BLaER1 treated with 17β-estradiol and CSF1 and Interleukin-3, amounts not matched to agents 10 nM and 100 nM (cell line): ENCODE measurements around the gene FNIP2.

Source experiments
- H3K27ac ChIP-seq, 11 experiments: shearing (Covaris generic); formaldehyde crosslinking; 2 replicates each; pipeline ENCODE4 v1.8.1; 2022
- H3K27me3 ChIP-seq, 11 experiments: shearing (Covaris generic); formaldehyde crosslinking; 2 replicates each; pipeline ENCODE4 v1.8.1; 2022
- H3K36me3 ChIP-seq, 11 experiments: shearing (Covaris generic); formaldehyde crosslinking; 2 replicates each; pipeline ENCODE4 v1.8.1; 2022
- H3K4me1 ChIP-seq, 10 experiments: shearing (Covaris generic); formaldehyde crosslinking; 2 replicates each; pipeline ENCODE4 v1.8.1; 2022
- H3K4me2 ChIP-seq, 11 experiments: shearing (Covaris generic); formaldehyde crosslinking; 2 replicates each; pipeline ENCODE4 v1.8.1; 2022
- H3K4me3 ChIP-seq, 10 experiments: shearing (Covaris generic); formaldehyde crosslinking; 2 replicates each; pipeline ENCODE4 v1.8.1; 2022
- H3K9ac ChIP-seq, 11 experiments: shearing (Covaris generic); formaldehyde crosslinking; 2 replicates each; pipeline ENCODE4 v1.8.1; 2022
- H3K9me3 ChIP-seq, 11 experiments: shearing (Covaris generic); formaldehyde crosslinking; replicated peaks in 1 of 11; 2 replicates each; pipeline ENCODE4 v1.8.1; 2022
- H4K20me1 ChIP-seq, 11 experiments: shearing (Covaris generic); formaldehyde crosslinking; 2 replicates each; pipeline ENCODE4 v1.8.1; 2022
- Cebpa-rat ChIP-seq, 11 experiments: shearing (Covaris generic); IDR thresholded peaks; 2 replicates each; pipeline ENCODE4 v1.8.1; 2022

The FNIP2 gene

DNA sequence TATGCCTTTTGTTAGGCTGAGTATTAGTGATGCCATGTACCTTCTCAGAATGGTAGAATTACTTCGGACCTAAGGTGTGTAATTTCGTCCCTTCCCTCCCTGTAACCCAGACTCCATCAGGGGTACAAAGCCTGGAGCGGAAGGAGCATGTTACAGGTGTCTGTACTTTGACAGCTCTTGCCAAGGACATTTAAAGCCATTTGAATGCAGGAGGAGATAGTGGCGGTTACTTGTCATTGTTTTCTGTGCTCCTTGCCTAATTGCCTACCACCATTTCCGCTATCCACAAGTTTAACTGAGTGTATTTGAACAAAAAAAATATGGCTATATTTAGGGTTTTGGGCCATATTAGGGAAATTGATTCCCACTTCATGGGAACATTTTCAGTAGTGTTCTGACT is 1.8 kb downstream of the FNIP2 start:
- H3K4me1 ChIP-seq = peaks cover 10 to 78% (median 24%) of the 10 kb centered on the region in 10 experiments; a peak in 19 of 20 replicates
- no peaks in the 10 kb centered on the region for H3K9me3 ChIP-seq
- peak overlapping the region in 3 of 11 experiments; percentile 94 to 96 (median 96); a peak in 5 of 22 replicates for H3K9ac ChIP-seq
- peak overlapping the region in 3 of 10 experiments; percentile 89 to 93 (median 92); a peak in 6 of 20 replicates for H3K4me3 ChIP-seq
- H4K20me1 ChIP-seq = peaks cover 0 to 59% (median 0%) of the 10 kb centered on the region in 11 experiments; a peak in 7 of 22 replicates
- no peaks in the 10 kb centered on the region for H3K27me3 ChIP-seq
- no peaks in the 10 kb centered on the region for H3K36me3 ChIP-seq
- TF ChIP-seq Cebpa-rat (IDR thresholded peaks at IDR 0.05) = no peak
- no peak overlapping the region for H3K27ac ChIP-seq
- H3K4me2 ChIP-seq = peak overlapping the region; percentile 87 to 95 (median 92); a peak in 15 of 22 replicates

DNA sequence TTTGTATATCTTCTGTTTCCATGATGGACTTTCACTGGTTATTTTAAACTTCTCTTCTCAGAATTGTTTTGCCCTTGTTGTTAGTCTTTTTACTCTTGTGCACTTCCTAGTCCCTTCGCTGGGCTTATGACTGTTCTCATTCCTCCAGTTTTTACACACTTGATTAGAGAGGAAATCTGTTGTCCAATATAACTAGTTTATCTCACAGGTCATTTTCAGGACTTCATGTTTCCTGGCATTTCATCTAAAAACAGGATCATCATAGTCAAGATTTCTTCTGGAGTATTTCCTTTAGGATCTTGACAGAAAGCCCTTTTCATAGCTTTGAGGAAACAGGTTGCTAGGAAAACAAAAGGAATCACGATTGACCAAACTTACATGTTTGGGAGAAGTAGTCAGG is 3.0 kb downstream of the FNIP2 start:
- H3K4me3 ChIP-seq = peak overlapping the region in 2 of 10 experiments; percentile 92 to 93; a peak in 5 of 20 replicates
- peak overlapping the region in 2 of 11 experiments; percentile 96; a peak in 3 of 22 replicates for H3K9ac ChIP-seq
- no peak for TF ChIP-seq Cebpa-rat (IDR thresholded peaks at IDR 0.05)
- no peak overlapping the region; a peak in 1 of 22 replicates for H3K27ac ChIP-seq
- H3K4me1 ChIP-seq = peaks cover 5 to 82% (median 23%) of the 10 kb centered on the region in 10 experiments; a peak in 19 of 20 replicates
- H3K27me3 ChIP-seq = no peaks in the 10 kb centered on the region
- H3K9me3 ChIP-seq = no peaks in the 10 kb centered on the region
- H3K4me2 ChIP-seq = peak overlapping the region in 3 of 11 experiments; percentile 87 to 95 (median 93); a peak in 6 of 22 replicates
- peaks cover 0 to 70% (median 0%) of the 10 kb centered on the region in 11 experiments; a peak in 7 of 22 replicates for H4K20me1 ChIP-seq
- no peaks in the 10 kb centered on the region for H3K36me3 ChIP-seq

DNA sequence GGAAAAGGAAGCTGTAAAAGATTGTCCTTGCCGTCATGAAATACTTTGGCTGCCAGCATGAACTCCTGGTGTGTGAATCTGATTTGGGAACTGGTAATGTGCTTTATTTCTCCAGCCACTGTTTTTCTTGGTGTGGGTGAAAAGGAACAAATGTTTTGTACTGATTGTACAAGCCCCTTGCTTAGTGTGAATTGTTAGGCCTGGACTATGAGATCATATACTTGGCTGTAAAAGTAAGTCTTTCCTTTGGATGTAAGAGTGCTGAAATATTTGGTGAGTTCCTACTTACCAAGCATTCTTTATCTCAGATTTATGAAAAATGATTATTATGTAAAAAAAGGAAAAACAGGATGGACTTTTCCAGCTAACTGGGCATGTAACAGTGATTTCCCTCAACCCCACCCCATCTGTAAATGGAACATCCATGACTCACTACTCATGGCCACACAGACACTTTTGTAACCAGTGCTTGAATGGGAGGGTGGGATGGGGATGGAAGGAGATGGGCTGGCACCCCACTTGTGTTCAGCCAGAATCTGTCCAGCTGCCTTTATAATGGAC is 6.3 kb downstream of the FNIP2 start:
- peak overlapping the region in 1 of 11 experiments; percentile 34; a peak in 1 of 22 replicates for H3K9ac ChIP-seq
- no peaks in the 10 kb centered on the region for H3K36me3 ChIP-seq
- H3K4me1 ChIP-seq = peaks cover 10 to 94% (median 23%) of the 10 kb centered on the region in 10 experiments
- no peaks in the 10 kb centered on the region for H3K9me3 ChIP-seq
- H3K27ac ChIP-seq = no peak overlapping the region
- no peaks in the 10 kb centered on the region for H3K27me3 ChIP-seq
- peaks cover 0 to 99% (median 0%) of the 10 kb centered on the region in 11 experiments; a peak in 7 of 22 replicates for H4K20me1 ChIP-seq
- no peak for TF ChIP-seq Cebpa-rat (IDR thresholded peaks at IDR 0.05)
- peak overlapping the region in 4 of 11 experiments; percentile 2 to 80 (median 40); a peak in 6 of 22 replicates for H3K4me2 ChIP-seq
- H3K4me3 ChIP-seq = no peak overlapping the region

DNA sequence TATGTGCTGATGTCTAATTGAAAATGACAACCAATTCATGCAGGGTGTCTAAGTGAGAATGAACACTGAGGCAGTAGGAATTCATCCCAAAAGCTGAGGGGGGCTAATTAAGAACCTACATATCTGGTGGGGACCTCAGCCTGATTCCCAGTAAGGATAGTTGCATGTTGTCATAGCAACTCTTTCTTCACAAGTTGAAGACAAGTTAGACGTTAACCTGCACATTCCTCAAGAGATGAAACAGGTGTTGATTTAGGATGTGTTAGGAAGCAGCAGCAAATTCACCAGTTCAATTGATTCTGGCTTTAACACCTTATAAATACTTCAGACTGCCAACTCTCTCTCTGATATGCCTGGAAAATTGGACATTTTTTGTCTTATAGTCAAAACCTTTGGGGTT is 7.3 kb downstream of the FNIP2 start:
- Histone ChIP-seq H3K4me3 (no peak overlapping the region), H3K4me2 (peak overlapping the region in 2 of 11 experiments; percentile 20 to 82; a peak in 2 of 22 replicates)
- no peak for TF ChIP-seq Cebpa-rat (IDR thresholded peaks at IDR 0.05)

DNA sequence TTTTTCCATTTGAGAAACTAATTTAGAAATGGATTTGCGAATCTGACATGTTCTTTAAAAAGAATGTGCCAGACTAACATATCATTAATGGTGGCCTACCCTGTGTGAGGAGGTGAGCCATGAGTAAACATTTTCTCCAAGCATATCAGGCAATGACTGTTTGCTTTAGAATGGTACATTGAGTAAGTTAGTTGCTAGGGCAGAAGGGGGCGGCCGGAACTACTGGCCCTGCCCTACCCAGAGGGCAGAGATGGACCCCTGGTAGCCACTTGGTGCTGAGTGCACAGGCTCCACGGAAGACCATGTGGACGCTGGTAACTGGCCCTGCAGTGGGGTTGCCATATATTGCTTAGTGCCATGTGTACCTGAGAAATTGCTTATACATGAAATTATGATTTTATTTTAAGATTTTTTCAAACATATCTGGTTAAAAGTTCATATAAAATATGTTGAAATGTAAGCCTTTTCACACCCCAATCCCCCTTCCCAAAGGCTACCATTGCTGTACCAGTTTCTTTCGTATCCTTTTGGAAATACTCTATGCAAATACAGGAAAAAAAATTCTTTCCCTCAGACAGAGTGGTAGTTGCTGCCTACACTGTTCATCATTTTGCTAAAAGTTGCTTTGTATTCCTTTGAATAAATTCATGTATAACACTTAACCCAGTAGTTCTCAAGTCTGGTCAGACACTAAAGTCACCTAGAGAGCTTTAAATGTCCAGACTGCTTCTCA is 8.8 kb downstream of the FNIP2 start:
- Histone ChIP-seq H3K4me1 (peaks cover 10 to 88% (median 17%) of the 10 kb centered on the region in 10 experiments), H3K4me2 (peak overlapping the region; percentile 22 to 82 (median 55); a peak in 21 of 22 replicates), H3K9me3 (no peaks in the 10 kb centered on the region), H3K9ac (peak overlapping the region in 3 of 11 experiments; percentile 23 to 59 (median 34); a peak in 5 of 22 replicates), H3K27ac (peak overlapping the region in 4 of 11 experiments; percentile 12 to 52 (median 46); a peak in 6 of 22 replicates), H4K20me1 (peaks cover 0 to 99% (median 0%) of the 10 kb centered on the region in 11 experiments; a peak in 6 of 22 replicates), H3K4me3 (peak overlapping the region in 2 of 10 experiments; percentile 11 to 23; a peak in 2 of 20 replicates), H3K36me3 (no peaks in the 10 kb centered on the region), H3K27me3 (no peaks in the 10 kb centered on the region)
- TF ChIP-seq Cebpa-rat (IDR thresholded peaks at IDR 0.05) = no peak

More for the DNA sequence above, 7.3 kb downstream of the FNIP2 start:
- H3K27ac ChIP-seq = no peak overlapping the region
- no peaks in the 10 kb centered on the region for H3K27me3 ChIP-seq
- H3K9ac ChIP-seq = no peak overlapping the region
- no peaks in the 10 kb centered on the region for H3K36me3 ChIP-seq
- H3K9me3 ChIP-seq = no peaks in the 10 kb centered on the region
- H3K4me1 ChIP-seq = peaks cover 10 to 88% (median 17%) of the 10 kb centered on the region in 10 experiments
- peaks cover 0 to 99% (median 0%) of the 10 kb centered on the region in 11 experiments; a peak in 6 of 22 replicates for H4K20me1 ChIP-seq

DNA sequence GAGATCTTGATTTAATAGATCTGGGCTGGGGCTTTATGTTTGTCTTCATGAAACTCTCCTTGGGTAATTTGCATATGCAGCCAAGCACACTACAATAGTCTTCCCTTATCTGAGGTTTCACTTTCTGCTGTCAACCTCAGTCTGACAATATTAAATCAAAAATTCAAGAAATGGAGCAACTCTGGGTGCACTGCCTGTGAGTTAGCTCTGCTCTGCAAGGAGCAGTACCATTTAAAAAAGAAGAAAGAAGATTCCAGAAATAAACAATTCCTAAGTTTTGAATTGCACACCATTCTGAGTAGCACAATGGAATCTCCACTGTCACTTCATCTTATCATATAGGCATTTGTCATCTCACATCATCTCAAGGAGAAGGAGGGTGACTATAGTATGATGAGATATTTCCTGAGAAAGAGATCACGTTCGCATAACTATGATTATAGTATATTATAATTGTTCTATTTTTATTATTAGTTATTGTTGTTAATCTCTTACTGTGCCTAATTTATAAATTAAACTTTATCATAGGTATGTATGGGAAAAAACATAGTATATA is 9.4 kb downstream of the FNIP2 start:
- Histone ChIP-seq H3K27ac (peak overlapping the region in 4 of 11 experiments; percentile 12 to 52 (median 46); a peak in 7 of 22 replicates), H4K20me1 (peaks cover 0 to 99% (median 0%) of the 10 kb centered on the region in 11 experiments; a peak in 5 of 22 replicates), H3K36me3 (no peaks in the 10 kb centered on the region), H3K4me3 (peak overlapping the region in 2 of 10 experiments; percentile 11 to 23; a peak in 2 of 20 replicates), H3K27me3 (no peaks in the 10 kb centered on the region), H3K4me1 (peaks cover 11 to 88% (median 18%) of the 10 kb centered on the region in 10 experiments), H3K9me3 (no peaks in the 10 kb centered on the region), H3K4me2 (peak overlapping the region; percentile 22 to 82 (median 55); a peak in 21 of 22 replicates), H3K9ac (peak overlapping the region in 3 of 11 experiments; percentile 23 to 59 (median 34); a peak in 5 of 22 replicates)
- TF ChIP-seq Cebpa-rat (IDR thresholded peaks at IDR 0.05) = no peak

DNA sequence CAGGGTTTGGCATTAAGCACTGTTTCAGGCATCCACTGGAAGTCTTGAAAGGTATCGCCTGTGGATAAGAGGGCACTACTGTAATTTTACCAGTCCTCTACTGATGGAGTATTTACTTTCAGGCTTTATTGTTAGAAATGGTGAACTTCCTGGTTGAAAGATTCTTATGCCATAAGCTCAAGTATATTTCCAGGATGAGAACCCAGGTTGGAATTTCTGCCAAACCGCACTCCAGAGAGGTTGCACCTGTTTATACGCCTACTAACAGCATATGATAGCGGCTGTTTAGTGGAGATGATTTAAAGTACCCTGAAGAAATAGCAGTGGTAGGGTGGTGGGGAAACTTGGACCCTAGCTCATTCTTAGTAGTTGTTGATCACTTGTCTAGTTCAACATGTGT is 9.9 kb downstream of the FNIP2 start:
- Histone ChIP-seq H3K4me2 (peak overlapping the region in 9 of 11 experiments; percentile 22 to 82 (median 62); a peak in 12 of 22 replicates), H3K9ac (no peak overlapping the region), H3K27me3 (no peaks in the 10 kb centered on the region), H3K27ac (peak overlapping the region in 2 of 11 experiments; percentile 40 to 51; a peak in 2 of 22 replicates), H4K20me1 (peaks cover 0 to 99% (median 0%) of the 10 kb centered on the region in 11 experiments; a peak in 5 of 22 replicates), H3K36me3 (no peaks in the 10 kb centered on the region), H3K4me1 (peaks cover 15 to 88% (median 20%) of the 10 kb centered on the region in 10 experiments), H3K4me3 (no peak overlapping the region), H3K9me3 (no peaks in the 10 kb centered on the region)
- no peak for TF ChIP-seq Cebpa-rat (IDR thresholded peaks at IDR 0.05)

DNA sequence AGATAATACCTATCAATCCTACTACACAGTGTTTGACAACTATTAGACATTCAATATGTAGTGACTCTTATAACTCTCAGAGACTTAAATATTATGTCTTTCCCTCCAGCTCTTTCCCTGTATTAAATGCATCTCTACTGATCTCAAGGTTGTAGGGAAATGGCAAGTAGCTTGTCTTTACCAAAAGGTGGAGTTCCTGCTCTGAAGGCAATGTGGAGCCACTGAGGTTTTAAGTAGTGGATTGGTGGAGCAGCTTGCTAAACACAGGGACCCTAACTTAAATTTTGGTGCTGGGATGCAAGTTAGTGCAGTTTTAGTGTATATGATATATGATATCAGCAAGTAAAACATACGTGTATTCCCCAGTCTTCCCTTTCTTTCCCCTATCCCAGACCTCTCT is 13.1 kb downstream of the FNIP2 start:
- Histone ChIP-seq H3K9me3 (no peaks in the 10 kb centered on the region), H3K4me1 (peaks cover 16 to 94% (median 21%) of the 10 kb centered on the region in 10 experiments), H3K27me3 (no peaks in the 10 kb centered on the region), H3K4me3 (no peak overlapping the region), H3K36me3 (no peaks in the 10 kb centered on the region), H4K20me1 (peaks cover 0 to 100% (median 0%) of the 10 kb centered on the region in 11 experiments; a peak in 5 of 22 replicates), H3K27ac (no peak overlapping the region; a peak in 1 of 22 replicates), H3K4me2 (peak overlapping the region in 2 of 11 experiments; percentile 87 to 92; a peak in 4 of 22 replicates), H3K9ac (peak overlapping the region in 1 of 11 experiments; percentile 43; a peak in 1 of 22 replicates)
- no peak for TF ChIP-seq Cebpa-rat (IDR thresholded peaks at IDR 0.05)
